GM18498 (cell line): ENCODE results near the gene SYCN.
"Not testable (repeated sequence)": the region's sequence is repeated elsewhere in the genome, so short reads cannot be mapped to it uniquely, and the experiment has no call there.

Experiments
- ATAC-seq: cut with Tn5 transposase; IDR thresholded peaks from one replicate; pipeline ENCODE4 v1.9.1; 2021; ENCODE audit warnings: mild to moderate bottlenecking, moderate library complexity; ENCODE audit not compliant: unreplicated experiment

SYCN gene

GRCh38 chr19:39230096-39230764, 26.2 kb upstream of the SYCN start:
- no peak for ATAC-seq

DNA sequence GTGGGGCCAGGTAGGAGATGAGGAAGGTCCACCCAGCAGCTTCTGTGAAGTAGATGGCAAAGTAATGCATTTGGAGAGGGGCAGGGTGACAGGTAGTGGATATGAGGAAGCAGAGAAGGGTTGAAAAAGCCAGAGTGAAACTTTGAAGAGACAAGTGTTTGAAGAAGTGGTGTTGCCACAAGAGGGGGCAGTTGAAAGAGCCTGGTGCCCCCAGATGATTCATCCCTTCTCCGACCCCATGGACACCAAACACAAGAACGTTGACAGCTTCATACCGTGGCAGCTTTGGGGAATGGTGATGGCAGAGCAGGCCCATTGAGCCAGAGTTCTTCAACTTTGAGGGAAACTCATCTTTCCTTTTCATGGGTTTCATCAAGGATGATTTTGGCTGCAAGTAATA, 20.8 kb upstream of the SYCN start:
- no peak for ATAC-seq

GRCh38 chr19:39223703-39224279, 19.7 kb upstream of the SYCN start:
- no peak for ATAC-seq

DNA sequence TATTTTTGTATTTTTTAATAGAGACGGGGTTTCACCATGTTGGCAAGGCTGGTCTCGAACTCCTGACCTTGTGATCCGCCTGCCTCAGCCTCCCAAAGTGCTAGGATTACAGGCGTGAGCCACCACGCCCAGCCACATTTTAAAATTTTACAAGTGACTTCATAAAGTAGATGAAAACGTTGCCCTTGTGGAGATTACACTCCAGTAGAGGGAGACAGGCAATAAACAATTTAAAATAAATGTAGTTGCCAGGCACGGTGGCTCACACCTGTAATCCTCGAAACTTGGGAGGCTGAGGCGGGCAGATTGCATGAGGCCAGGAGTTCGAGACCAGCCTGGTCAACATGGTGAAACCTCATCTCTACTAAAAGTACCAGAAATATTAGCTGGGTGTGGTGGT, 15.0 kb upstream of the SYCN start:
- ATAC-seq: not testable (repeated sequence)

DNA sequence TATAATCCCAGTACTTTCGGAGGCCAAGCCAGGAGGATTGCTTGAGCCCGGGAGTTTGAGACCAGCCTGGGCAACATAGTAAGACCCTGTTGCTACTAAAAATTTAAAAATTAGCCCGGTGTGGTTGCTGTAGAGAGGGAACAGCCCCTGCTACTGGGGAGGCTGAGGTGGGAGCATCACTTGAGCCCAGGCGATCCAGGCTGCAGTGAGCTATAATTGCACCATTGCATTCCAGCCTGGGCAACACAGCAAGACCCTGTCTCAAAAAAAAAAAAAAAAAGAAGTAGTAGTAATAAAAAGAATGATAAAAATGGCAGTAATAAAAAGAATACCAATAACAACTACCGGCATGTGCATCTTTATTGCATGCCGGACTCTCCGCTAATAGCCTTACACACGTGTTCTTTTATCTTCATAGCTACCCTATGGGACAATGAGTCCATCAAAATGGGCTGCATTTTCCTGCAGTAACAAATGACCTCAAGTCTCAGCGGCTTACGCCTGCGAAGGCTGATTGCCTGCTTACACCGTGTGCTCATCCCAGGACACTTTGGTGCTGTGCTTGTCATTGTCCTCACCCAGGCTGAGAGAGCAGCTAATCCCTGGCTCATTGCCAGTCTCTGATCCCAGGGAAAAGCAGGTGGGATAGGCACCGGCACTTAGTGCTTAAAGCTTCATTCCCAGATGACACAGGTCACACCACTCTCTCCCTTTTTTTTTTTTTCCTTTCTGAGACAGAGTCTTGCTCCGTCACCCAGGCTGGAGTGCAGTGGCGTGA, 14.4 kb upstream of the SYCN start:
- no peak for ATAC-seq

GRCh38 chr19:39217094-39217493, 13.0 kb upstream of the SYCN start:
- ATAC-seq: no peak

GRCh38 chr19:39215323-39215722, 11.3 kb upstream of the SYCN start:
- ATAC-seq: not testable (repeated sequence)

- no peak for ATAC-seq
These were observed 8.3 kb upstream of the SYCN start for GRCh38 chr19:39212375-39212742.

GRCh38 chr19:39211731-39212374, 7.8 kb upstream of the SYCN start:
- no peak for ATAC-seq

- no peak for ATAC-seq
These were observed 5.1 kb upstream of the SYCN start for GRCh38 chr19:39209196-39209595.

DNA sequence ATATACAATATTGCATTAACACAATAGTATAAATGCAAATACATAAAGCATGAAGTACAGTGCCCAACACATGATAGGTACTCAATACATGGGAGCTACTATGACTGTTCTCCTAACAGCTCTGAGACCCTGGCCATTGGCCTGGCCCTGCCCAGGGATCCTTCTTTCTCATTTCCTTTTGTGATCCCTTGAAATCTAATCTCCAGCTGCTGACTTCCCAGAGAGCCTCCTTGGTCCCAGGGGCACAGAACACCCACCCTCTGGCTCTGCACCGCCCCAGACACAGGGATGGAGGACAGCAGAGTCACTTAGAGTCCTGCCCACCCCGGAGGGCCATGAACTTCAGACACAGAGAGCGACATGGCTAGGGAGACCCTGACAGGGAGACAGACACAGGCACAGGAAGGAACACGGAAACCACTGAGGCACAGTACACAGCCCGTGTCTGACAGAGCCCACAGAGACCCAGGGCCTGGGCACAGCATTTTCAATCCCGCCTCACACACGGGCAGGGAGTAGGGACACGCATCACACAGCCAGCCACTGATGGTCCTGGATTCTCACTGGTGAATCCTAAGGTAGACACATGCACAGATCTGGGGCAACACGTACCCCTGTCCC, 4.2 kb upstream of the SYCN start:
- no peak for ATAC-seq

GRCh38 chr19:39207293-39207836, 3.3 kb upstream of the SYCN start:
- no peak for ATAC-seq

GRCh38 chr19:39206122-39206521, 2.1 kb upstream of the SYCN start:
- no peak for ATAC-seq

DNA sequence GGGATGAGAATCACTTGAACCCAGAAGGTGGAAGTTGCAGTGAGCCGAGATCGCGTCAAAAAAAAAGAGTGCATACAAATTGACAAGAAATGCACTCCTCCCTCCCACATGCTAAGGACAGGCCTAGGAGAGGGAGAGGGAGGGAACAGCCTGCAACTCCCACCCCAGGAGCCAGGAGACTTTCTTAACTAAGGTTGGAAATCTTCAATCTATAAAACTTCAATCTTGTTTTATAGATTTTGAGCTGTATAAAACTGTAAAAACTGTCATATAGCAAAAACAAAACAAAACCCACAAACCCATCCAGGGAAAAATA, 1.3 kb upstream of the SYCN start:
- no peak for ATAC-seq

GRCh38 chr19:39202998-39203355, 1.1 kb downstream of the SYCN start:
- ATAC-seq: no peak

GRCh38 chr19:39200803-39201115, 3.3 kb downstream of the SYCN start:
- ATAC-seq: no peak

DNA sequence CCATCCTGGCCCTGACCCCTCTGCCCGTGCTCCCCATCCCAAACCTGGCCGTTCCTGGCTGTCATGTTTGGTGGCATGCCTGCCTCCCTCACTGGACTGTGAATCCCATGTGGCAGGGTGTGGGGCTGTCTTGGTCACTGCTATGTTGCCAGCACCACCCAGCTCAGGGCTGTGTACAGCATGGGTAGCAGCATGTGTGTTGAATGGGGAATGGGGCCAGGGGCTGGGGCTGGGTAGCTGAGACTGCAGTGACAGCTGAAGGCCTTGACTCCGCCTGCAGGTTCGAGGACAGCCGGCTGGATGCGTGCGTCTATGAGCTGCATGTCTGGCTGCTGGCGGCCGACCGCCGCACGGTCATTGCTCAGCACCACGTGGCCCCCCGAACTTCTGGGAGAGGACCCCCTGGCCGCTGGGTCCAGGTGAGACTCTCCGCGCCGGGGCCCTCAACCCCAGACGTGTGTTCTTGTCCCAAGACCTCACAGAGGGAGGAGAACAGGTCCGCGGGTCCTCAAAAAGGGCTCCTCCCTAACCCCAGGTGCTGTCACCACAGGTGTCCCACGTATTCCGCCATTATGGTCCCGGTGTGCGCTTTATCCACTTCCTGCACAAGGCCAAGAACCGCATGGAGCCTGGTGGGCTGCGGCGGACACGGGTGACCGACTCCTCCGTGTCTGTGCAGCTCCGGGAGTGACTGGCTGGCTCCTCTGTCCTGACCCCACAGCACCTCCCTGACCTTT, 3.8 kb downstream of the SYCN start:
- ATAC-seq: no peak

GRCh38 chr19:39199025-39199424, 5.0 kb downstream of the SYCN start:
- ATAC-seq: no peak

DNA sequence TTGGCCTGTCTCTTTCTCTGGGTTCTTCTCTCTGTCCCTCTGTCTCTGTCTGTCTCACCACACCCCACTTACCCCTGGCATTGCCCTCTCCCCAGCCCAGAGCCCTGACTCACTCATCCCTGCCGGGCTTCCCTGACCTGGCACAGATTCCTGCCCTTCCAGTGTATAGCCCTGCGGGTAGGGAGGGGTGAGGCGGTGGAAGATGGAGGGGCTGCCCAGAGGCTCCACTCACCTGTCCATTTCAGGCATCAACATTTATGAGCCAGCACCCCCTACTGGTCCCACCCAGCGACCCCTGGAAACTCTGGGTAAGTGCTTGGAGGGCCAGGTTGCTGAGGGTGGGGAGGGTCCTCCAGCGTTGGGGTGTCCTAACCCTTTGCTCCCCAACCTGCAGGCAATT, 6.3 kb downstream of the SYCN start:
- ATAC-seq: no peak

DNA sequence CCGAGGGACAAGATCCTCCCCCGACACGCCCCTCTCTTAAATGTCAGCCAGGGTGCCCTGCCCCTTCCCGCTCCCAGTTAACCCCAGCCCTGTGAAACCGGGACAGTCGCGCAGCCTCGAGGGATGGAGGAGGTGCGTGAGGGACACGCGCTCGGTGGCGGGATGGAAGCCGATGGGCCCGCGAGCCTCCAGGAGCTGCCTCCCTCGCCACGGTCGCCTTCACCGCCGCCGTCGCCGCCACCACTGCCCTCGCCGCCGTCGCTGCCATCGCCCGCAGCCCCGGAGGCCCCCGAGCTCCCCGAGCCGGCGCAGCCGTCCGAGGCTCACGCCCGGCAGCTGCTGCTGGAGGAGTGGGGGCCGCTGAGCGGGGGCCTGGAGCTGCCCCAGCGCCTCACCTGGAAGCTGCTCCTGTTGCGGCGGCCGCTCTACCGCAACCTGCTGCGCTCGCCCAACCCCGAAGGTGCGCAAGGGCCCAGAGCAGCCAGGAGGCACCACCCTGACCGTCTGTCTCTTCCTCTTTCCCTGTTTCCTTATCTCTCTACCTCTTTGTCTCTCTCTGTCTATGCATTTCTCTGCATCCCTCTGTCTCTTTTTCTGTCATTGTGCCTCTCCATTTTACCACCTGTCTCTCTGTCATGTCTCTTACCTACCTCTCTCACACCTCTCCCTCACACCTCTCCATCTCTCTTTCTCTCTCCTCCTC, 7.1 kb downstream of the SYCN start, which contains the start of gene NCCRP1:
NCCRP1 (plus strand) TSS at position 105 of the 703 bp plus-strand sequence; CDS start at position 124, 19 bp downstream.
- ATAC-seq: no peak
